Liver (tissue), 9 donors: ENCODE measurements around the gene GNAS-AS1. TPM values are rescaled to one million over a fixed set of nuclear protein-coding genes. Genes with fewer than 3 reads are reported as not detected.

Experiments
- DNase-seq: peaks from one replicate; pipeline ENCODE4 v3.0.0-alpha.2; 2017; ENCODE audit warnings: low spot score
- H3K27ac ChIP-seq, 2 donors: one replicate each; pipeline ENCODE4 v1.7.0; 2013; ENCODE audit warnings: inconsistent platforms in 2 of 2, low read length in 2 of 2, control low read depth in 1 of 2, low read depth in 1 of 2, mild to moderate bottlenecking in 1 of 2
- H3K27me3 ChIP-seq, 4 donors: one replicate each; pipeline versions ENCODE4 v1.6.1 to v1.7.0; 2013; ENCODE audit warnings: low read length in 3 of 4, inconsistent platforms in 1 of 4, mild to moderate bottlenecking in 1 of 4, moderate library complexity in 1 of 4; ENCODE audit not compliant: control insufficient read depth in 4 of 4, insufficient read depth in 4 of 4
- H3K36me3 ChIP-seq, 4 donors: one replicate each; pipeline versions ENCODE4 v1.6.1 to v1.7.0; 2013; ENCODE audit warnings: low read length in 3 of 4, mild to moderate bottlenecking in 3 of 4, low read depth in 1 of 4, moderate library complexity in 1 of 4; ENCODE audit not compliant: control insufficient read depth in 4 of 4, insufficient read depth in 3 of 4
- H3K4me1 ChIP-seq, 4 donors: one replicate each; pipeline versions ENCODE4 v1.6.1 to v1.7.0; 2013; ENCODE audit warnings: low read length in 3 of 4, mild to moderate bottlenecking in 3 of 4, moderate library complexity in 1 of 4; ENCODE audit not compliant: control insufficient read depth in 4 of 4, insufficient read depth in 4 of 4
- H3K4me3 ChIP-seq, 3 donors: one replicate each; pipeline versions ENCODE4 v1.6.1 to v1.7.0; 2013; ENCODE audit warnings: low read length in 3 of 3, control low read depth in 1 of 3, low read depth in 1 of 3, mild to moderate bottlenecking in 1 of 3
- H3K9ac ChIP-seq, 2 donors: one replicate each; pipeline ENCODE4 v1.7.0; 2013; ENCODE audit warnings: low read length in 2 of 2, mild to moderate bottlenecking in 2 of 2, moderate library complexity in 2 of 2, control low read depth in 1 of 2, low read depth in 1 of 2
- H3K9me3 ChIP-seq, 4 donors: one replicate each; pipeline versions ENCODE4 v1.6.1 to v1.7.0; 2013; ENCODE audit warnings: low read length in 3 of 4; ENCODE audit not compliant: control insufficient read depth in 4 of 4
- EGR1 ChIP-seq, 2 donors: IDR thresholded peaks; 2 replicates each; pipeline ENCODE4 v1.6.1; 2016 to 2018; ENCODE audit warnings: antibody characterized with exemption in 2 of 2, low read depth in 2 of 2
- FOXA1 ChIP-seq: IDR thresholded peaks from 2 replicates; pipeline ENCODE4 v1.6.1; 2016; ENCODE audit warnings: antibody characterized with exemption
- GABPA ChIP-seq, 2 donors: IDR thresholded peaks in 1 of 2; conservative IDR thresholded peaks in 1 of 2; 2 replicates each; pipeline ENCODE4 v1.6.1; 2016; ENCODE audit warnings: antibody characterized with exemption in 2 of 2, mild to moderate bottlenecking in 1 of 2, moderate library complexity in 1 of 2
- HNF4A ChIP-seq, 2 donors: conservative IDR thresholded peaks; 2 replicates each; pipeline ENCODE4 v1.6.1; 2016; ENCODE audit warnings: antibody characterized with exemption in 2 of 2, mild to moderate bottlenecking in 2 of 2
- HNF4G ChIP-seq: IDR thresholded peaks from 2 replicates; pipeline ENCODE4 v1.6.1; 2016; ENCODE audit warnings: antibody characterized with exemption
- NR2F2 ChIP-seq: IDR thresholded peaks from 2 replicates; pipeline ENCODE4 v1.6.1; 2016; ENCODE audit warnings: antibody characterized with exemption
- RAD21 ChIP-seq, 2 donors: IDR thresholded peaks; 2 replicates each; pipeline ENCODE4 v1.6.1; 2016; ENCODE audit warnings: antibody characterized with exemption in 2 of 2, mild to moderate bottlenecking in 2 of 2
- SP1 ChIP-seq: IDR thresholded peaks from 2 replicates; pipeline ENCODE4 v1.6.1; 2018; ENCODE audit warnings: antibody characterized with exemption, mild to moderate bottlenecking
- TAF1 ChIP-seq: conservative IDR thresholded peaks from 2 replicates; pipeline ENCODE4 v1.6.1; 2016; ENCODE audit warnings: antibody characterized with exemption, mild to moderate bottlenecking
- WGBS: extraction: QIAGEN DNeasy Blood & Tissue Kit; methylation state at CpG from one replicate; pipeline ENCODE4 v1.1.7; 2013; 5-methylcytosine and 5-hydroxymethylcytosine counted together
- polyA plus RNA-seq, 2 donors: library from polyadenylated mRNA; stranded (reverse) in 1 of 2; unstranded in 1 of 2; fragments of 200-250 nt in 1 of 2; fragments of >200 nt in 1 of 2; fragmentation: Nextera tagmentation in 1 of 2; extraction: Ambion mirVana in 1 of 2; gene quantifications; one replicate each; pipeline versions ENCODE4 v1.2.1 to v1.2.3, GENCODE V29; 2013 to 2015
- total RNA-seq, 2 donors: library from RNA; depleted of rRNA; stranded (reverse); fragments of >200 nt; gene quantifications; one replicate each; pipeline ENCODE4 v1.2.3, GENCODE V29; 2014
- TF ChIP-seq, protein P1 (sequence below): IDR thresholded peaks from 2 replicates; pipeline ENCODE4 v1.6.1; 2016; ENCODE audit warnings: antibody characterized with exemption
- TF ChIP-seq, protein P2 (sequence below): IDR thresholded peaks from 2 replicates; pipeline ENCODE4 v1.6.1; 2016; ENCODE audit warnings: antibody characterized with exemption, mild to moderate bottlenecking
- TF ChIP-seq, protein P3 (sequence below): IDR thresholded peaks from 2 replicates; pipeline ENCODE4 v1.6.1; 2016; ENCODE audit warnings: antibody characterized with exemption
- donor health status: healthy.
- donor health status: healthy.
- donor health status: healthy.
- donor health status: healthy.
- donor health status: healthy.

Gene GNAS-AS1
- total and polyA plus RNA-seq, 4 donors, result 0.08 to 0.42 (median 0.09) TPM; not detected in 1

DNA sequence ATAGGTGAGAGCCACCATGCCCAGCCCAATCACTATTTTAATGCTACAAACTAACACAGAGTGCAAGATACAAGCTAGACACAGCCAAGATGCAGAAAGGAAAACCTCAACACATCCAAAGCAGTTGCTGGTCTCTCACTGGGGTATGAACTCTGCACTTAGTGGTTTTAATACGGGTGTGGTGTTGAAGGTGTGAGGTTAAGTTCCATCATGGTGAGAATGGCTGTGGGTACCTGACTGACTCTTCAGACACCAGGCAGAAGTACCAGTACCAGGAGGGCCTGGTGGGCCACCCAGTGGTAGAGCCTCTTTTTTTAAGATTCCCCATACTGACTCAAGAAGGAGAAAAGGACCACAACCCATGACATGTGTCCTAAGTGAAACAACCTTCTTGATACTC lies 13.0 kb downstream of the GNAS-AS1 start:
- Histone ChIP-seq H3K27me3 (peaks cover 0 to 3% (median 0%) of the 10 kb centered on the region in 4 donors), H3K27ac (no peak overlapping the region), H3K9ac (no peak overlapping the region), H3K9me3 (no peaks in the 10 kb centered on the region), H3K4me3 (no peak overlapping the region), H3K4me1 (peaks cover 0 to 14% (median 0%) of the 10 kb centered on the region in 4 donors), H3K36me3 (no peaks in the 10 kb centered on the region)
- 75% methylated on average over 1 of the region's 1 CpG for WGBS
- TF ChIP-seq, protein P1, sequence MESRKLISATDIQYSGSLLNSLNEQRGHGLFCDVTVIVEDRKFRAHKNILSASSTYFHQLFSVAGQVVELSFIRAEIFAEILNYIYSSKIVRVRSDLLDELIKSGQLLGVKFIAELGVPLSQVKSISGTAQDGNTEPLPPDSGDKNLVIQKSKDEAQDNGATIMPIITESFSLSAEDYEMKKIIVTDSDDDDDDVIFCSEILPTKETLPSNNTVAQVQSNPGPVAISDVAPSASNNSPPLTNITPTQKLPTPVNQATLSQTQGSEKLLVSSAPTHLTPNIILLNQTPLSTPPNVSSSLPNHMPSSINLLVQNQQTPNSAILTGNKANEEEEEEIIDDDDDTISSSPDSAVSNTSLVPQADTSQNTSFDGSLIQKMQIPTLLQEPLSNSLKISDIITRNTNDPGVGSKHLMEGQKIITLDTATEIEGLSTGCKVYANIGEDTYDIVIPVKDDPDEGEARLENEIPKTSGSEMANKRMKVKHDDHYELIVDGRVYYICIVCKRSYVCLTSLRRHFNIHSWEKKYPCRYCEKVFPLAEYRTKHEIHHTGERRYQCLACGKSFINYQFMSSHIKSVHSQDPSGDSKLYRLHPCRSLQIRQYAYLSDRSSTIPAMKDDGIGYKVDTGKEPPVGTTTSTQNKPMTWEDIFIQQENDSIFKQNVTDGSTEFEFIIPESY, result no peak
- TF ChIP-seq SP1, result no peak
- TF ChIP-seq FOXA1, result no peak
- TF ChIP-seq HNF4A (conservative IDR thresholded peaks at IDR 0.05), result no peak
- TF ChIP-seq HNF4G, result no peak
- no peak for TF ChIP-seq RAD21 (IDR thresholded peaks at IDR 0.05)
- DNase-seq, result no peak

DNA sequence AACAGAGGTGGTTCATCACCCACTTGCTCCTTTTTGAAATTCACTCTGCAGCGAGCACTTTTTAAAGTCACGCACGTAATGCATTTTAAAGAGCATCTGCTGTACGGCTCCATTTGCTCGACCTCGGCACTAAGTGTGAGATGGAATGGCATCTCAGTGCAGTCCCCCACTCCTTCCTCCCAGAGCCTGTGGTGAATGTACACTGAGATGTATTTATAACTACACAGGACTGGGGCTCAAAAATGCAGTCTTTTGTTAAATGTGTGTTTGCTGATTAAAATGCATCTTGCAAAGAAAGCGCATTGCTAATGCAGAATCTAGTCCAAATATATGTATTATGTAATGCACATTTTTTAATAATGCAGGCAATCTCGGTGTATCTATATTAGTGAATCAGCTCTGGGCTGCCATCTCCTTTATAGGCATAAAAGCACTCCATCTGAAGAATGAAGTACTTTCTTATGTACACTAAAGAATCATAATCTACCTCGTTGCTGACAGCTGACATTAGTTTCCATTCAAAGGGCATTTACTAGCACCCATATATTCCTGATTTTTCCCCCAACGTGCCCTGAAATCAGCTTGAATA lies 14.0 kb downstream of the GNAS-AS1 start:
- TF ChIP-seq, protein P2, sequence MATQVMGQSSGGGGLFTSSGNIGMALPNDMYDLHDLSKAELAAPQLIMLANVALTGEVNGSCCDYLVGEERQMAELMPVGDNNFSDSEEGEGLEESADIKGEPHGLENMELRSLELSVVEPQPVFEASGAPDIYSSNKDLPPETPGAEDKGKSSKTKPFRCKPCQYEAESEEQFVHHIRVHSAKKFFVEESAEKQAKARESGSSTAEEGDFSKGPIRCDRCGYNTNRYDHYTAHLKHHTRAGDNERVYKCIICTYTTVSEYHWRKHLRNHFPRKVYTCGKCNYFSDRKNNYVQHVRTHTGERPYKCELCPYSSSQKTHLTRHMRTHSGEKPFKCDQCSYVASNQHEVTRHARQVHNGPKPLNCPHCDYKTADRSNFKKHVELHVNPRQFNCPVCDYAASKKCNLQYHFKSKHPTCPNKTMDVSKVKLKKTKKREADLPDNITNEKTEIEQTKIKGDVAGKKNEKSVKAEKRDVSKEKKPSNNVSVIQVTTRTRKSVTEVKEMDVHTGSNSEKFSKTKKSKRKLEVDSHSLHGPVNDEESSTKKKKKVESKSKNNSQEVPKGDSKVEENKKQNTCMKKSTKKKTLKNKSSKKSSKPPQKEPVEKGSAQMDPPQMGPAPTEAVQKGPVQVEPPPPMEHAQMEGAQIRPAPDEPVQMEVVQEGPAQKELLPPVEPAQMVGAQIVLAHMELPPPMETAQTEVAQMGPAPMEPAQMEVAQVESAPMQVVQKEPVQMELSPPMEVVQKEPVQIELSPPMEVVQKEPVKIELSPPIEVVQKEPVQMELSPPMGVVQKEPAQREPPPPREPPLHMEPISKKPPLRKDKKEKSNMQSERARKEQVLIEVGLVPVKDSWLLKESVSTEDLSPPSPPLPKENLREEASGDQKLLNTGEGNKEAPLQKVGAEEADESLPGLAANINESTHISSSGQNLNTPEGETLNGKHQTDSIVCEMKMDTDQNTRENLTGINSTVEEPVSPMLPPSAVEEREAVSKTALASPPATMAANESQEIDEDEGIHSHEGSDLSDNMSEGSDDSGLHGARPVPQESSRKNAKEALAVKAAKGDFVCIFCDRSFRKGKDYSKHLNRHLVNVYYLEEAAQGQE, result no peak
- TF ChIP-seq EGR1 (IDR thresholded peaks at IDR 0.05; ENCODE audit: low read depth in 2 of 2) (no peak), TAF1 (no peak), HNF4A (conservative IDR thresholded peaks at IDR 0.05) (no peak), GABPA (IDR thresholded peaks at IDR 0.05 in 1 of 2, conservative IDR thresholded peaks at IDR 0.05 in 1 of 2) (no peak), RAD21 (IDR thresholded peaks at IDR 0.05) (no peak), NR2F2 (no peak), HNF4G (no peak)
- TF ChIP-seq, protein P3, sequence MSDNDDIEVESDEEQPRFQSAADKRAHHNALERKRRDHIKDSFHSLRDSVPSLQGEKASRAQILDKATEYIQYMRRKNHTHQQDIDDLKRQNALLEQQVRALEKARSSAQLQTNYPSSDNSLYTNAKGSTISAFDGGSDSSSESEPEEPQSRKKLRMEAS, result no peak
- TF ChIP-seq, protein P1, result no peak
- peaks cover 0 to 3% (median 0%) of the 10 kb centered on the region in 4 donors for H3K27me3 ChIP-seq
- DNase-seq, result no peak
- H3K4me1 ChIP-seq, result peaks cover 0 to 14% (median 0%) of the 10 kb centered on the region in 4 donors
- no peak overlapping the region for H3K4me3 ChIP-seq
- no peak overlapping the region for H3K9ac ChIP-seq
- H3K9me3 ChIP-seq, result no peaks in the 10 kb centered on the region
- 84% methylated on average over 10 of the region's 10 CpGs for WGBS
- no peaks in the 10 kb centered on the region for H3K36me3 ChIP-seq
- H3K27ac ChIP-seq, result no peak overlapping the region
